Stomach smooth muscle (tissue), 2 donors: Measurements from ENCODE around the gene EPHB4.

Experiments
- H3K27ac ChIP-seq: one replicate; pipeline ENCODE4 v1.7.0; 2013; ENCODE audit warnings: mild to moderate bottlenecking, low read length, inconsistent platforms
- H3K27me3 ChIP-seq, 2 donors: one replicate each; pipeline ENCODE4 v1.7.0; 2013; ENCODE audit warnings: low read length in 2 of 2; ENCODE audit not compliant: insufficient read depth in 2 of 2, control insufficient read depth in 1 of 2
- H3K36me3 ChIP-seq, 2 donors: one replicate each; pipeline ENCODE4 v1.7.0; 2013; ENCODE audit warnings: low read length in 2 of 2; ENCODE audit not compliant: control insufficient read depth in 2 of 2, insufficient read depth in 2 of 2
- H3K4me1 ChIP-seq: one replicate; pipeline ENCODE4 v1.7.0; 2013; ENCODE audit warnings: low read length; ENCODE audit not compliant: control insufficient read depth, insufficient read depth
- H3K4me3 ChIP-seq, 2 donors: one replicate each; pipeline ENCODE4 v1.7.0; 2013; ENCODE audit warnings: low read length in 2 of 2
- H3K9ac ChIP-seq, 2 donors: one replicate each; pipeline ENCODE4 v1.7.0; 2013; ENCODE audit warnings: low read length in 2 of 2, mild to moderate bottlenecking in 1 of 2
- H3K9me3 ChIP-seq, 2 donors: one replicate each; pipeline ENCODE4 v1.7.0; 2013; ENCODE audit warnings: low read length in 2 of 2; ENCODE audit not compliant: control insufficient read depth in 2 of 2
- donor health status: healthy.
- donor health status: Pancreatic carcinoma.

EPHB4 gene

GRCh38 chr7:100826514-100827329 lies 601 bp downstream of the EPHB4 start:
- Histone ChIP-seq H3K36me3 (peaks cover 0 to 6% of the 10 kb centered on the region in 2 donors), H3K4me1 (peaks cover 30% of the 10 kb centered on the region), H3K9ac (peak overlapping the region; percentile 60), H3K4me3 (peak overlapping the region; percentile 54 to 78), H3K9me3 (no peaks in the 10 kb centered on the region), H3K27ac (peak overlapping the region; percentile 24), H3K27me3 (no peaks in the 10 kb centered on the region)

- H3K36me3 ChIP-seq: peaks cover 0 to 6% of the 10 kb centered on the region in 2 donors
- H3K27ac ChIP-seq: no peak overlapping the region
- H3K9ac ChIP-seq: peak overlapping the region; percentile 60 to 69
- H3K9me3 ChIP-seq: no peaks in the 10 kb centered on the region
- H3K4me3 ChIP-seq: peak overlapping the region; percentile 54 to 78
- peaks cover 30% of the 10 kb centered on the region for H3K4me1 ChIP-seq
- H3K27me3 ChIP-seq: no peaks in the 10 kb centered on the region
Measured at GRCh38 chr7:100825751-100826513, 1.4 kb downstream of the EPHB4 start.

- Histone ChIP-seq H3K4me3 (peak overlapping the region in 1 of 2 donors; percentile 78), H3K9ac (peak overlapping the region in 1 of 2 donors; percentile 69), H3K27me3 (no peaks in the 10 kb centered on the region), H3K9me3 (no peaks in the 10 kb centered on the region), H3K4me1 (peaks cover 30% of the 10 kb centered on the region), H3K36me3 (peaks cover 3 to 6% of the 10 kb centered on the region in 2 donors), H3K27ac (no peak overlapping the region)
Measured at GRCh38 chr7:100825215-100825671, 2.1 kb downstream of the EPHB4 start.

- Histone ChIP-seq H3K27me3 (no peaks in the 10 kb centered on the region), H3K9ac (no peak overlapping the region), H3K4me3 (peak overlapping the region in 1 of 2 donors; percentile 78), H3K4me1 (peaks cover 30% of the 10 kb centered on the region), H3K27ac (no peak overlapping the region), H3K9me3 (no peaks in the 10 kb centered on the region), H3K36me3 (peaks cover 6 to 7% of the 10 kb centered on the region in 2 donors)
Measured at GRCh38 chr7:100824499-100825214, 2.7 kb downstream of the EPHB4 start.

- Histone ChIP-seq H3K36me3 (peaks cover 6 to 7% of the 10 kb centered on the region in 2 donors), H3K27me3 (no peaks in the 10 kb centered on the region), H3K27ac (no peak overlapping the region), H3K4me1 (peaks cover 30% of the 10 kb centered on the region), H3K4me3 (no peak overlapping the region), H3K9me3 (no peaks in the 10 kb centered on the region), H3K9ac (no peak overlapping the region)
Measured at GRCh38 chr7:100823534-100823933, 3.8 kb downstream of the EPHB4 start.

- Histone ChIP-seq H3K9ac (no peak overlapping the region), H3K9me3 (no peaks in the 10 kb centered on the region), H3K27me3 (no peaks in the 10 kb centered on the region), H3K4me1 (peaks cover 30% of the 10 kb centered on the region), H3K4me3 (no peak overlapping the region), H3K36me3 (peaks cover 7 to 8% of the 10 kb centered on the region in 2 donors), H3K27ac (no peak overlapping the region)
Measured at GRCh38 chr7:100823140-100823525, 4.2 kb downstream of the EPHB4 start.

- Histone ChIP-seq H3K9ac (no peak overlapping the region), H3K27ac (no peak overlapping the region), H3K27me3 (no peaks in the 10 kb centered on the region), H3K4me3 (no peak overlapping the region), H3K9me3 (no peaks in the 10 kb centered on the region), H3K36me3 (peaks cover 7 to 8% of the 10 kb centered on the region in 2 donors), H3K4me1 (peaks cover 24% of the 10 kb centered on the region)
Measured at GRCh38 chr7:100822236-100823139, 4.8 kb downstream of the EPHB4 start.

- H3K4me3 ChIP-seq: no peak overlapping the region
- H3K4me1 ChIP-seq: peaks cover 4% of the 10 kb centered on the region
- no peaks in the 10 kb centered on the region for H3K27me3 ChIP-seq
- H3K9ac ChIP-seq: no peak overlapping the region
- H3K36me3 ChIP-seq: peaks cover 7 to 17% of the 10 kb centered on the region in 2 donors
- no peak overlapping the region for H3K27ac ChIP-seq
- no peaks in the 10 kb centered on the region for H3K9me3 ChIP-seq
Measured at GRCh38 chr7:100819586-100819985, 7.7 kb downstream of the EPHB4 start.

- Histone ChIP-seq H3K9ac (no peak overlapping the region), H3K27me3 (no peaks in the 10 kb centered on the region), H3K9me3 (no peaks in the 10 kb centered on the region), H3K4me1 (no peaks in the 10 kb centered on the region), H3K4me3 (no peak overlapping the region), H3K36me3 (peaks cover 9 to 17% of the 10 kb centered on the region in 2 donors), H3K27ac (no peak overlapping the region)
Measured at GRCh38 chr7:100818825-100819224, 8.5 kb downstream of the EPHB4 start.

- Histone ChIP-seq H3K9me3 (no peaks in the 10 kb centered on the region), H3K27ac (no peak overlapping the region), H3K36me3 (peaks cover 13 to 17% of the 10 kb centered on the region in 2 donors), H3K4me3 (no peak overlapping the region), H3K27me3 (no peaks in the 10 kb centered on the region), H3K4me1 (no peaks in the 10 kb centered on the region), H3K9ac (no peak overlapping the region)
Measured at GRCh38 chr7:100818366-100818765, 9.0 kb downstream of the EPHB4 start.
